Measurements from ENCODE around the gene KLHL18. TPM values are rescaled to one million over a fixed set of nuclear protein-coding genes. Genes with fewer than 3 reads are reported as not detected.

KLHL18 gene
- total RNA-seq, 2 donors from 2014 or later = 12.9 to 18.8 TPM

GRCh38 chr3:47266709-47267489 is 15.8 kb upstream of the KLHL18 start:
- no peaks in the 10 kb centered on the region for H3K36me3 ChIP-seq
- H3K9me3 ChIP-seq = no peaks in the 10 kb centered on the region
- H3K27ac ChIP-seq = peak overlapping the region in 1 of 2 donors; percentile 71
- DNase-seq (ENCODE audit: low spot score) = peak; percentile 88
- H3K4me3 ChIP-seq = no peak overlapping the region
- TF ChIP-seq CTCF (IDR thresholded peaks at IDR 0.05) = no peak
- peaks cover 0 to 13% of the 10 kb centered on the region in 2 donors for H3K4me1 ChIP-seq
- no peaks in the 10 kb centered on the region for H3K27me3 ChIP-seq

DNA sequence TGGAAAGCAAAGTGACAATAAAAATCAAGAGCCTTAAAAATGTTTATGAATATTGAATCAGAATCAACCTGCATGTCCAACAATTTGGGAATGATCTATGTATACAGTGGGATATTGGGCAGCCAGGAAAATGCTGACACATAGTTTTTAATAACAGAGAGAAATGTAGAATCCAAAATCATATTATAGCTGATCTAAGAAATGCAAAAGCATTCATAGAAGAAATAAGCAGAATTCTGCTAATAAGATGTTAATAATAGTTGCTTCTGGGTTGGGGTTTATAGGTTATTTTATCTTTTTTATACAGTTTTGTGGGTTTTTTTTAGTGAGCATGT is 15.3 kb upstream of the KLHL18 start:
- Histone ChIP-seq H3K27me3 (no peaks in the 10 kb centered on the region), H3K27ac (peak overlapping the region in 1 of 2 donors; percentile 71), H3K4me3 (no peak overlapping the region), H3K9me3 (no peaks in the 10 kb centered on the region), H3K36me3 (no peaks in the 10 kb centered on the region), H3K4me1 (peaks cover 0 to 13% of the 10 kb centered on the region in 2 donors)
- DNase-seq (ENCODE audit: low spot score) = no peak
- no peak for TF ChIP-seq CTCF (IDR thresholded peaks at IDR 0.05)

GRCh38 chr3:47270526-47270925 is 12.2 kb upstream of the KLHL18 start:
- no peaks in the 10 kb centered on the region for H3K27me3 ChIP-seq
- no peaks in the 10 kb centered on the region for H3K9me3 ChIP-seq
- DNase-seq (ENCODE audit: low spot score) = no peak
- H3K36me3 ChIP-seq = no peaks in the 10 kb centered on the region
- H3K27ac ChIP-seq = no peak overlapping the region
- no peak for TF ChIP-seq CTCF (IDR thresholded peaks at IDR 0.05)
- H3K4me3 ChIP-seq = no peak overlapping the region
- peaks cover 0 to 13% of the 10 kb centered on the region in 2 donors for H3K4me1 ChIP-seq

GRCh38 chr3:47273564-47273963 is 9.2 kb upstream of the KLHL18 start:
- H3K27ac ChIP-seq = no peak overlapping the region
- TF ChIP-seq CTCF (IDR thresholded peaks at IDR 0.05) = no peak
- DNase-seq (ENCODE audit: low spot score) = no peak
- H3K27me3 ChIP-seq = no peaks in the 10 kb centered on the region
- H3K36me3 ChIP-seq = no peaks in the 10 kb centered on the region
- H3K4me1 ChIP-seq = no peaks in the 10 kb centered on the region
- no peak overlapping the region for H3K4me3 ChIP-seq
- no peaks in the 10 kb centered on the region for H3K9me3 ChIP-seq

GRCh38 chr3:47274652-47275051 is 8.1 kb upstream of the KLHL18 start:
- Histone ChIP-seq H3K4me3 (no peak overlapping the region), H3K27me3 (no peaks in the 10 kb centered on the region), H3K27ac (no peak overlapping the region), H3K4me1 (no peaks in the 10 kb centered on the region), H3K36me3 (no peaks in the 10 kb centered on the region), H3K9me3 (no peaks in the 10 kb centered on the region)
- no peak for DNase-seq (ENCODE audit: low spot score)
- TF ChIP-seq CTCF (IDR thresholded peaks at IDR 0.05) = no peak

GRCh38 chr3:47276558-47276957 is 6.2 kb upstream of the KLHL18 start:
- no peaks in the 10 kb centered on the region for H3K27me3 ChIP-seq
- no peak for TF ChIP-seq CTCF (IDR thresholded peaks at IDR 0.05)
- no peak for DNase-seq (ENCODE audit: low spot score)
- H3K9me3 ChIP-seq = no peaks in the 10 kb centered on the region
- H3K4me1 ChIP-seq = peaks cover 0 to 5% of the 10 kb centered on the region in 2 donors
- H3K36me3 ChIP-seq = no peaks in the 10 kb centered on the region
- no peak overlapping the region for H3K27ac ChIP-seq
- no peak overlapping the region for H3K4me3 ChIP-seq
